H1 (cell line): ENCODE measurements around the gene CDK16. TPM values are rescaled to one million over a fixed set of nuclear protein-coding genes. Genes with fewer than 3 reads are reported as not detected.

Experiments used
- CTCF ChIA-PET: fragments of 300-600 bp; sonication (Branson Sonifier 250); formaldehyde crosslinking; loops from one replicate; lab custom pipeline; 2021; ENCODE audit not compliant: partially characterized antibody; lab: Charles Lee
- POLR2A ChIA-PET: fragments of 300-600 bp; sonication (Branson Sonifier 250); formaldehyde crosslinking; loops from one replicate; lab custom pipeline; 2021; ENCODE audit warnings: inconsistent platforms; ENCODE audit not compliant: partially characterized antibody; lab: Charles Lee
- DNase-seq, 2 experiments: peaks; one replicate each; pipeline versions ENCODE4 v3.0.0 to v3.0.0-alpha.2; 2010 to 2022; ENCODE audit warnings: low spot score in 2 of 2, low read depth in 1 of 2, mixed read lengths in 1 of 2
- FAIRE-seq: peaks from 2 replicates; lab custom pipeline; 2011; peaks lifted over from hg19 to GRCh38; lab: Jason Lieb, UNC
- H2AFZ ChIP-seq: 2 replicates; pipeline ENCODE4 v1.8.1; 2012; ENCODE audit warnings: low read length, inconsistent platforms
- H2AK5ac ChIP-seq: 2 replicates; pipeline ENCODE4 v1.6.1; 2013; ENCODE audit warnings: low read depth, low read length
- H2BK120ac ChIP-seq: replicated peaks from 2 replicates; pipeline ENCODE3; 2013; ENCODE audit warnings: low read depth, low read length, inconsistent platforms
- H2BK12ac ChIP-seq: 2 replicates; pipeline ENCODE4 v1.6.1; 2013; ENCODE audit warnings: low read depth, low read length
- H2BK15ac ChIP-seq: 2 replicates; pipeline ENCODE4 v1.6.1; 2013; ENCODE audit warnings: low read length
- H2BK20ac ChIP-seq: 2 replicates; pipeline ENCODE4 v1.6.1; 2013; ENCODE audit warnings: low read length
- H2BK5ac ChIP-seq: 2 replicates; pipeline ENCODE4 v1.6.1; 2013; ENCODE audit warnings: low read depth, low read length
- H3K14ac ChIP-seq: 2 replicates; pipeline ENCODE4 v1.6.1; 2013; ENCODE audit warnings: inconsistent platforms; ENCODE audit not compliant: insufficient read length
- H3K18ac ChIP-seq: 2 replicates; pipeline ENCODE4 v1.6.1; 2013; ENCODE audit warnings: low read length; ENCODE audit errors: extremely low read depth
- H3K23ac ChIP-seq: 2 replicates; pipeline ENCODE4 v1.6.1; 2013; ENCODE audit warnings: inconsistent platforms; ENCODE audit not compliant: insufficient read length
- H3K23me2 ChIP-seq: 2 replicates; pipeline ENCODE4 v1.6.1; 2013; ENCODE audit warnings: low read depth, low read length
- H3K27ac ChIP-seq: 2 replicates; pipeline ENCODE4 v1.6.1; 2011; ENCODE audit warnings: low read depth, low read length, inconsistent platforms
- H3K27me3 ChIP-seq, 4 experiments: replicated peaks in 1 of 4; 1 replicate in 1 of 4; 2 replicates in 3 of 4; pipeline versions ENCODE4 v1.6.1 to v1.8.1; 2011 to 2013; ENCODE audit warnings: low read length in 3 of 4, mild to moderate bottlenecking in 3 of 4, inconsistent platforms in 2 of 4, mixed read lengths in 2 of 4, moderate library complexity in 1 of 4; ENCODE audit not compliant: control insufficient read depth in 3 of 4, insufficient read depth in 3 of 4; ENCODE audit errors: extremely low read depth in 1 of 4
- H3K36me3 ChIP-seq, 4 experiments: 2 replicates each; pipeline versions ENCODE4 v1.6.1 to v1.8.1; 2011 to 2013; ENCODE audit warnings: mild to moderate bottlenecking in 4 of 4, low read length in 3 of 4, moderate library complexity in 2 of 4, control low read depth in 1 of 4, inconsistent platforms in 1 of 4; ENCODE audit not compliant: insufficient read depth in 4 of 4, control insufficient read depth in 2 of 4
- H3K4ac ChIP-seq: replicated peaks from 2 replicates; pipeline ENCODE3; 2013; ENCODE audit warnings: low read length, low read depth, mixed read lengths, inconsistent platforms; ENCODE audit not compliant: insufficient read length
- H3K4me1 ChIP-seq, 4 experiments: replicated peaks in 1 of 4; 1 replicate in 1 of 4; 2 replicates in 3 of 4; pipeline versions ENCODE4 v1.6.1 to v1.8.1; 2011 to 2013; ENCODE audit warnings: low read length in 3 of 4, inconsistent platforms in 2 of 4, mixed read lengths in 1 of 4; ENCODE audit not compliant: insufficient read depth in 4 of 4, control insufficient read depth in 3 of 4
- H3K4me2 ChIP-seq, 2 experiments: 2 replicates each; pipeline versions ENCODE4 v1.6.1 to v1.8.1; 2011 to 2013; ENCODE audit warnings: low read depth in 2 of 2, low read length in 2 of 2, control low read depth in 1 of 2, inconsistent platforms in 1 of 2, mild to moderate bottlenecking in 1 of 2; ENCODE audit not compliant: insufficient read depth in 1 of 2
- H3K4me3 ChIP-seq, 4 experiments: fragments of 200-600, 300-600 bp in 1 of 4; sonication (generic), shearing (Covaris generic), sonication (Bioruptor Twin) in 1 of 4; 2 replicates each; pipeline versions ENCODE4 v1.5.1 to v1.8.1; 2011 to 2016; ENCODE audit warnings: low read length in 4 of 4, low read depth in 3 of 4, control low read depth in 2 of 4, inconsistent platforms in 2 of 4, mild to moderate bottlenecking in 2 of 4, mixed read lengths in 1 of 4, moderate library complexity in 1 of 4; ENCODE audit not compliant: insufficient read depth in 2 of 4; ENCODE audit errors: extremely low read depth in 1 of 4
- H3K56ac ChIP-seq: replicated peaks from 2 replicates; pipeline ENCODE3; 2013; ENCODE audit warnings: low read depth, mild to moderate bottlenecking, mixed read lengths, low read length, inconsistent platforms; ENCODE audit not compliant: insufficient read length
- H3K79me1 ChIP-seq: 2 replicates; pipeline ENCODE4 v1.6.1; 2013; ENCODE audit warnings: low read depth, low read length, control low read depth
- H3K79me2 ChIP-seq, 2 experiments: 2 replicates each; pipeline versions ENCODE4 v1.6.1 to v1.8.1; 2012 to 2013; ENCODE audit warnings: low read length in 2 of 2, mild to moderate bottlenecking in 2 of 2, inconsistent platforms in 1 of 2; ENCODE audit not compliant: insufficient read depth in 2 of 2, control insufficient read depth in 1 of 2
- H3K9ac ChIP-seq, 4 experiments: replicated peaks in 1 of 4; 1 replicate in 1 of 4; 2 replicates in 3 of 4; pipeline versions ENCODE4 v1.6.1 to v1.8.1; 2011 to 2013; ENCODE audit warnings: low read depth in 3 of 4, low read length in 3 of 4, control low read depth in 2 of 4, mild to moderate bottlenecking in 2 of 4, moderate library complexity in 2 of 4, inconsistent platforms in 1 of 4; ENCODE audit errors: extremely low read depth in 1 of 4
- H3K9me3 ChIP-seq, 2 experiments: 2 replicates each; pipeline versions ENCODE4 v1.6.1 to v1.8.1; 2012 to 2013; ENCODE audit warnings: mild to moderate bottlenecking in 2 of 2, moderate library complexity in 2 of 2, control low read depth in 1 of 2, inconsistent platforms in 1 of 2, low read depth in 1 of 2, low read length in 1 of 2, mixed read lengths in 1 of 2; ENCODE audit not compliant: insufficient read depth in 2 of 2
- H4K20me1 ChIP-seq, 2 experiments: replicated peaks in 1 of 2; 2 replicates each; pipeline versions ENCODE3 to v1.8.1; 2011 to 2013; ENCODE audit warnings: inconsistent platforms in 2 of 2, low read length in 2 of 2, mild to moderate bottlenecking in 1 of 2; ENCODE audit not compliant: insufficient read depth in 2 of 2, control insufficient read depth in 1 of 2
- H4K5ac ChIP-seq: 2 replicates; pipeline ENCODE4 v1.6.1; 2013; ENCODE audit warnings: low read length, low read depth, mixed read lengths, inconsistent platforms; ENCODE audit not compliant: insufficient read length
- H4K8ac ChIP-seq: 2 replicates; pipeline ENCODE4 v1.8.0; 2013; ENCODE audit warnings: mild to moderate bottlenecking, moderate library complexity, low read length, inconsistent platforms; ENCODE audit not compliant: insufficient read depth; ENCODE audit errors: extremely low read depth
- H4K91ac ChIP-seq: replicated peaks from 2 replicates; pipeline ENCODE3; 2013; ENCODE audit warnings: low read length, mixed read lengths, inconsistent platforms; ENCODE audit not compliant: insufficient read length
- CEBPB ChIP-seq: IDR thresholded peaks from 2 replicates; pipeline ENCODE4 v1.6.1; 2012; ENCODE audit warnings: low read depth, low read length
- FOSL1 ChIP-seq: IDR thresholded peaks from 2 replicates; pipeline ENCODE4 v1.6.1; 2011; ENCODE audit warnings: mild to moderate bottlenecking, low read depth, low read length, moderate library complexity; ENCODE audit not compliant: insufficient read depth
- NANOG ChIP-seq: IDR thresholded peaks from 2 replicates; pipeline ENCODE4 v1.6.1; 2011; ENCODE audit warnings: low read length, low read depth, mild to moderate bottlenecking, inconsistent platforms; ENCODE audit not compliant: insufficient read depth, poor library complexity, severe bottlenecking
- RNF2 ChIP-seq: fragments of 200-900, 300-1000 bp; sonication (generic); IDR thresholded peaks from 2 replicates; pipeline ENCODE4 v1.7.1; 2016; ENCODE audit warnings: borderline replicate concordance, low read depth, mild to moderate bottlenecking, antibody characterized with exemption, low read length; ENCODE audit not compliant: poor library complexity, severe bottlenecking; ENCODE audit errors: missing control alignments
- SIN3A ChIP-seq, 2 experiments: IDR thresholded peaks in 1 of 2; conservative IDR thresholded peaks in 1 of 2; 2 replicates each; pipeline ENCODE4 v1.6.1; 2011 to 2012; ENCODE audit warnings: low read length in 2 of 2, improper control_type of control experiment in 1 of 2, low read depth in 1 of 2, mild to moderate bottlenecking in 1 of 2
- SRF ChIP-seq: IDR thresholded peaks from 2 replicates; pipeline ENCODE4 v1.6.1; 2011; ENCODE audit warnings: mild to moderate bottlenecking, low read depth, low read length, moderate library complexity
- TBP ChIP-seq: IDR thresholded peaks from 2 replicates; pipeline ENCODE4 v1.6.1; 2011; ENCODE audit warnings: low read depth, low read length, improper control_type of control experiment
- WGBS, 2 experiments: shearing (Covaris generic) in 1 of 2; methylation state at CpG; one replicate each; pipeline versions ENCODE4 v1.1.6 to v1.1.7; 2013 to 2015; ENCODE audit warnings: low lambda C conversion rate in 2 of 2, mixed read lengths in 2 of 2, inconsistent platforms in 1 of 2, low coverage in 1 of 2, missing lambda C conversion rate in 1 of 2; ENCODE audit not compliant: insufficient replicate concordance in 2 of 2, insufficient coverage in 1 of 2, insufficient read length in 1 of 2; ENCODE audit errors: extremely low coverage in 1 of 2, missing lambda C conversion rate in 1 of 2; 5-methylcytosine and 5-hydroxymethylcytosine counted together
- polyA plus RNA-seq, 7 experiments: library from polyadenylated mRNA; depleted of rRNA in 3 of 7; stranded (reverse) in 5 of 7; unstranded in 2 of 7; fragments of >200 nt in 5 of 7; fragments of 200-250 nt in 2 of 7; gene quantifications; 1 replicate in 5 of 7; 2 replicates in 1 of 7; 4 replicates in 1 of 7; pipeline versions ENCODE4 v1.2.1 to v1.2.3, GENCODE V29; 2011 to 2013; ENCODE audit warnings: missing spikeins in 2 of 7, mixed read lengths in 2 of 7
- total RNA-seq: library from RNA; stranded (reverse); fragmentation: NEBNext Ultra II Directional; extraction: Animal tissue kit (Norgen Biotek cat#: 25700); gene quantifications from 2 replicates; pipeline ENCODE4 v1.2.1, GENCODE V29; 2021

The CDK16 gene
- total and polyA plus RNA-seq, 2 of the 8 experiments (the other 6 are each of a cell fraction or from before 2014, with no cell fraction given): 124 to 204 TPM

DNA sequence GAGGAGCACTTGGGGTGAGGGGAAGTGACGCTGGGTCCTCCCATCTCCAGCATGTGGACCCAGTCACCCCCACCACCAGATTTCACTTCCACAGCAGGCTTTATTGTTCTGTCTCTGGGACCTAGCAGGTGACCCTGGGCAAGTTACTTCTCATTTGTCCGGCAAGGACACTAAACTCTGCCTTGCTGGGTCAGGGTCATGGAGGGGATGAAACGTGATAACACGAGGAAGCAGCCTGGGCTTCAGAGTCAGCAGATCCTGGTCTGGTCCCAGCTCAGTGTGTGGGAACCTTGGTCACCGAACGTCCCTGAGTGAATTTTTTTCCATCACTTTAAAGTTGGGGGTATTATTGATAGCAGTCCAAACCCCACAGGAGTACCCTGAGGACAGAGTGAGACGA lies 21.0 kb upstream of the CDK16 start:
- peaks cover 2 to 16% (median 9%) of the 10 kb centered on the region in 4 experiments for H3K4me1 ChIP-seq
- no peak overlapping the region for H3K23ac ChIP-seq
- H4K20me1 ChIP-seq: peaks cover 9 to 42% of the 10 kb centered on the region in 2 experiments
- no peak for FAIRE-seq
- no peaks in the 10 kb centered on the region for H3K23me2 ChIP-seq
- WGBS, 2 experiments: 95% methylated on average over 2 of the region's 7 CpGs; no CpG with 5 or more reads in 1 of the 2 experiments
- peaks cover 19 to 52% of the 10 kb centered on the region in 2 experiments; a peak in 3 of 4 replicates for H3K79me2 ChIP-seq
- H3K56ac ChIP-seq: no peak overlapping the region
- H4K5ac ChIP-seq: no peak overlapping the region
- no peak overlapping the region for H2BK120ac ChIP-seq
- ChIA-PET POLR2A (interaction anchor here (0.8 to 1.0 kb wide), 3 partner anchors 10 to 184 kb away, joined by 3 to 4 read pairs (median 3); no protein-coding TSS in a partner anchor), CTCF (no interaction called here)
- H3K18ac ChIP-seq: no peak overlapping the region
- H2AK5ac ChIP-seq: no peak overlapping the region
- no peak overlapping the region for H2BK5ac ChIP-seq
- no peak overlapping the region for H2AFZ ChIP-seq
- H3K14ac ChIP-seq: no peak overlapping the region
- no peak overlapping the region; a peak in 1 of 8 replicates for H3K4me3 ChIP-seq
- H3K4me2 ChIP-seq: peak overlapping the region; percentile 28 to 93; a peak in 3 of 4 replicates
- H2BK12ac ChIP-seq: no peak overlapping the region
- no peak for DNase-seq
- H3K27ac ChIP-seq: no peak overlapping the region
- H2BK15ac ChIP-seq: no peak overlapping the region
- no peak overlapping the region for H4K8ac ChIP-seq
- no peak overlapping the region for H2BK20ac ChIP-seq
- H3K79me1 ChIP-seq: peaks cover 6% of the 10 kb centered on the region; the same call in 1 of the 2 replicates
- H3K36me3 ChIP-seq: peaks cover 22 to 58% (median 43%) of the 10 kb centered on the region in 4 experiments
- no peak overlapping the region for H4K91ac ChIP-seq
- no peaks in the 10 kb centered on the region for H3K9me3 ChIP-seq
- no peaks in the 10 kb centered on the region for H3K27me3 ChIP-seq
- H3K9ac ChIP-seq: no peak overlapping the region
- no peak overlapping the region for H3K4ac ChIP-seq
- TF ChIP-seq NANOG: no peak
- TF ChIP-seq SIN3A (conservative IDR thresholded peaks at IDR 0.05 in 1 of 2, IDR thresholded peaks at IDR 0.05 in 1 of 2; ENCODE audit: low read depth in 1 of 2, low read length in 2 of 2): no peak
- TF ChIP-seq RNF2: no peak
- no peak for TF ChIP-seq TBP
- TF ChIP-seq FOSL1: no peak
- TF ChIP-seq CEBPB: no peak
- no peak for TF ChIP-seq SRF
